ENCODE data around the gene PDZD8. TPM values are rescaled to one million over a fixed set of nuclear protein-coding genes. Genes with fewer than 3 reads are reported as not detected.

Gene PDZD8
- polyA plus RNA-seq, 1 donor from 2014 or later: 16.3 TPM

- Histone ChIP-seq H4K20me1 (ENCODE audit: insufficient read depth) (no peaks in the 10 kb centered on the region), H3K27ac (ENCODE audit: low read length) (no peak overlapping the region), H3K9me2 (ENCODE audit: insufficient read depth, low read length) (no peaks in the 10 kb centered on the region), H3K27me3 (ENCODE audit: insufficient read depth, low read depth, low read length) (no peaks in the 10 kb centered on the region), H3K36me3 (ENCODE audit: insufficient read depth, low read length) (no peaks in the 10 kb centered on the region), H3F3A (ENCODE audit: insufficient read depth, low read length, poor library complexity, severe bottlenecking) (no peaks in the 10 kb centered on the region), H3K9ac (ENCODE audit: low read length) (no peak overlapping the region), H3K4me2 (ENCODE audit: low read length) (no peak overlapping the region), H3K4me3 (ENCODE audit: low read length) (no peak overlapping the region), H3K9me3 (ENCODE audit: low read length) (no peaks in the 10 kb centered on the region), H3K79me2 (replicated peaks; ENCODE audit: insufficient read depth, low read length) (peaks cover 4% of the 10 kb centered on the region), H2AFZ (ENCODE audit: low read depth, low read length) (no peak overlapping the region)
- TF ChIP-seq SMC3 (conservative IDR thresholded peaks at IDR 0.05; ENCODE audit: poor library complexity): no peak
- no peak for TF ChIP-seq TAF1 (IDR thresholded peaks at IDR 0.05; ENCODE audit: low read depth)
- TF ChIP-seq RAD21 (conservative IDR thresholded peaks at IDR 0.05): no peak
- TF ChIP-seq EZH2 (IDR thresholded peaks at IDR 0.05; ENCODE audit: borderline replicate concordance, insufficient read depth, low read length, poor library complexity, severe bottlenecking): no peak
- no peak for TF ChIP-seq POLR2AphosphoS5 (IDR thresholded peaks at IDR 0.05)
- TF ChIP-seq MXI1 (conservative IDR thresholded peaks at IDR 0.05; ENCODE audit: poor library complexity, severe bottlenecking): no peak
- TF ChIP-seq, protein P1, sequence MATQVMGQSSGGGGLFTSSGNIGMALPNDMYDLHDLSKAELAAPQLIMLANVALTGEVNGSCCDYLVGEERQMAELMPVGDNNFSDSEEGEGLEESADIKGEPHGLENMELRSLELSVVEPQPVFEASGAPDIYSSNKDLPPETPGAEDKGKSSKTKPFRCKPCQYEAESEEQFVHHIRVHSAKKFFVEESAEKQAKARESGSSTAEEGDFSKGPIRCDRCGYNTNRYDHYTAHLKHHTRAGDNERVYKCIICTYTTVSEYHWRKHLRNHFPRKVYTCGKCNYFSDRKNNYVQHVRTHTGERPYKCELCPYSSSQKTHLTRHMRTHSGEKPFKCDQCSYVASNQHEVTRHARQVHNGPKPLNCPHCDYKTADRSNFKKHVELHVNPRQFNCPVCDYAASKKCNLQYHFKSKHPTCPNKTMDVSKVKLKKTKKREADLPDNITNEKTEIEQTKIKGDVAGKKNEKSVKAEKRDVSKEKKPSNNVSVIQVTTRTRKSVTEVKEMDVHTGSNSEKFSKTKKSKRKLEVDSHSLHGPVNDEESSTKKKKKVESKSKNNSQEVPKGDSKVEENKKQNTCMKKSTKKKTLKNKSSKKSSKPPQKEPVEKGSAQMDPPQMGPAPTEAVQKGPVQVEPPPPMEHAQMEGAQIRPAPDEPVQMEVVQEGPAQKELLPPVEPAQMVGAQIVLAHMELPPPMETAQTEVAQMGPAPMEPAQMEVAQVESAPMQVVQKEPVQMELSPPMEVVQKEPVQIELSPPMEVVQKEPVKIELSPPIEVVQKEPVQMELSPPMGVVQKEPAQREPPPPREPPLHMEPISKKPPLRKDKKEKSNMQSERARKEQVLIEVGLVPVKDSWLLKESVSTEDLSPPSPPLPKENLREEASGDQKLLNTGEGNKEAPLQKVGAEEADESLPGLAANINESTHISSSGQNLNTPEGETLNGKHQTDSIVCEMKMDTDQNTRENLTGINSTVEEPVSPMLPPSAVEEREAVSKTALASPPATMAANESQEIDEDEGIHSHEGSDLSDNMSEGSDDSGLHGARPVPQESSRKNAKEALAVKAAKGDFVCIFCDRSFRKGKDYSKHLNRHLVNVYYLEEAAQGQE (IDR thresholded peaks at IDR 0.05; ENCODE audit: borderline replicate concordance): no peak
- TF ChIP-seq CTCF (IDR thresholded peaks at IDR 0.05; ENCODE audit: poor library complexity, severe bottlenecking): no peak
- TF ChIP-seq EP300 (conservative IDR thresholded peaks at IDR 0.05; ENCODE audit: poor library complexity, severe bottlenecking): no peak
These were observed 48.0 kb downstream of the PDZD8 start for GRCh38 chr10:117327262-117327661.

DNA sequence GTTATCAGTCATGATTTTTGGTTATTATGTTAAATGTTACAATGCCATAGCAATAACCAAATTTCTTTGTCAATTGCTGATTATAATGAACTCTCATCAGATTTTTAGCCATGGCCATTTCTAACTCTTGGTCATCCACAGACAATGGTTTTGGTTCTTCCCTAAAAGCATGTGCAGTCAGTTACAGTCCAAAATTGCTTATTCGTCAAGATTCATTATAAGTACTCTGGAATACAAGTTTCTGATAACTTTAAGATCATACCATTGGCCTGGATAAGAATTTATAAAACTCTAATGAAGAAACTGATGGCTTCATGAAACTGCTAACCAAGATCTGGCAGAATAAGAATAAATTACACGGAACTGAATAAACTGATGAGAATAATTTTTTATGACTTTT lies 50.9 kb downstream of the PDZD8 start:
- Histone ChIP-seq H2AFZ (ENCODE audit: low read depth, low read length) (no peak overlapping the region), H3K79me2 (replicated peaks; ENCODE audit: insufficient read depth, low read length) (no peaks in the 10 kb centered on the region), H3K9me2 (ENCODE audit: insufficient read depth, low read length) (no peaks in the 10 kb centered on the region), H3K27me3 (ENCODE audit: insufficient read depth, low read depth, low read length) (no peaks in the 10 kb centered on the region), H3K27ac (ENCODE audit: low read length) (no peak overlapping the region), H3F3A (ENCODE audit: insufficient read depth, low read length, poor library complexity, severe bottlenecking) (no peaks in the 10 kb centered on the region), H3K4me2 (ENCODE audit: low read length) (no peak overlapping the region), H3K36me3 (ENCODE audit: insufficient read depth, low read length) (no peaks in the 10 kb centered on the region), H3K9ac (ENCODE audit: low read length) (no peak overlapping the region), H3K9me3 (ENCODE audit: low read length) (no peaks in the 10 kb centered on the region), H3K4me3 (ENCODE audit: low read length) (no peak overlapping the region), H4K20me1 (ENCODE audit: insufficient read depth) (no peaks in the 10 kb centered on the region)
- TF ChIP-seq MXI1 (conservative IDR thresholded peaks at IDR 0.05; ENCODE audit: poor library complexity, severe bottlenecking): no peak
- no peak for TF ChIP-seq CTCF (IDR thresholded peaks at IDR 0.05; ENCODE audit: poor library complexity, severe bottlenecking)
- TF ChIP-seq, protein P1 (IDR thresholded peaks at IDR 0.05; ENCODE audit: borderline replicate concordance): no peak
- no peak for TF ChIP-seq SMC3 (conservative IDR thresholded peaks at IDR 0.05; ENCODE audit: poor library complexity)
- TF ChIP-seq EP300 (conservative IDR thresholded peaks at IDR 0.05; ENCODE audit: poor library complexity, severe bottlenecking): no peak
- no peak for TF ChIP-seq RAD21 (conservative IDR thresholded peaks at IDR 0.05)
- no peak for TF ChIP-seq TAF1 (IDR thresholded peaks at IDR 0.05; ENCODE audit: low read depth)
